Lung (tissue), 12 donors: Measurements from ENCODE around the gene FRS2. TPM values are rescaled to one million over a fixed set of nuclear protein-coding genes. Genes with fewer than 3 reads are reported as not detected.

ENCODE experiments used
- ATAC-seq: fragments of 200-7000 bp; cut with Tn5 transposase; one replicate; pipeline ENCODE4 v1.9.1; 2020; ENCODE audit warnings: moderate number of reproducible peaks; ENCODE audit not compliant: insufficient read depth, low FRiP score
- DNase-seq, 3 donors: peaks; one replicate each; pipeline ENCODE4 v3.0.0-alpha.2; 2013 to 2017
- H3K27ac ChIP-seq, 2 donors: one replicate each; pipeline ENCODE4 v1.5.1; 2013; ENCODE audit warnings: mild to moderate bottlenecking in 2 of 2, moderate library complexity in 2 of 2, control low read depth in 1 of 2, inconsistent platforms in 1 of 2, low read depth in 1 of 2, low read length in 1 of 2
- H3K27me3 ChIP-seq, 3 donors: one replicate each; pipeline ENCODE4 v1.5.1; 2013; ENCODE audit warnings: low read length in 2 of 3; ENCODE audit not compliant: control insufficient read depth in 3 of 3, insufficient read depth in 3 of 3
- H3K36me3 ChIP-seq, 4 donors: one replicate each; pipeline ENCODE4 v1.5.1; 2013; ENCODE audit warnings: low read length in 4 of 4, mild to moderate bottlenecking in 1 of 4, moderate library complexity in 1 of 4; ENCODE audit not compliant: control insufficient read depth in 4 of 4, insufficient read depth in 4 of 4
- H3K4me1 ChIP-seq, 5 donors: one replicate each; pipeline ENCODE4 v1.5.1; 2013; ENCODE audit warnings: low read length in 5 of 5, mild to moderate bottlenecking in 2 of 5, moderate library complexity in 1 of 5; ENCODE audit not compliant: control insufficient read depth in 5 of 5, insufficient read depth in 5 of 5
- H3K4me3 ChIP-seq: one replicate; pipeline ENCODE4 v1.5.1; 2013; ENCODE audit warnings: mild to moderate bottlenecking, control low read depth, moderate library complexity
- H3K9ac ChIP-seq, 2 donors: one replicate each; pipeline ENCODE4 v1.5.1; 2013; ENCODE audit warnings: low read length in 2 of 2, control low read depth in 1 of 2; ENCODE audit not compliant: insufficient read depth in 1 of 2
- H3K9me3 ChIP-seq, 4 donors: one replicate each; pipeline ENCODE4 v1.5.1; 2013; ENCODE audit warnings: low read length in 3 of 4, mild to moderate bottlenecking in 1 of 4, moderate library complexity in 1 of 4; ENCODE audit not compliant: control insufficient read depth in 4 of 4, insufficient read depth in 3 of 4
- CTCF ChIP-seq: IDR thresholded peaks from 2 replicates; pipeline ENCODE4 v1.5.1; 2012; ENCODE audit warnings: mild to moderate bottlenecking; ENCODE audit errors: control extremely low read depth, extremely low read depth
- WGBS, 2 donors: extraction: QIAGEN DNeasy Blood & Tissue Kit; methylation state at CpG; one replicate each; pipeline ENCODE4 v1.1.7; 2013; 5-methylcytosine and 5-hydroxymethylcytosine counted together
- polyA plus RNA-seq, 2 donors: library from polyadenylated mRNA; stranded (reverse); fragments of 200-250 nt; gene quantifications; one replicate each; pipeline ENCODE4 v1.2.1, GENCODE V29; 2013
- total RNA-seq, 2 donors: library from RNA; depleted of rRNA in 1 of 2; stranded (reverse); fragments of >200 nt in 1 of 2; gene quantifications; one replicate each; pipeline ENCODE4 v1.2.1, GENCODE V29; 2014 to 2021
- donor health status: control.
- donor health status: control.
- donor health status: Bipolar disorder and iron deficiency.
- donor health status: healthy.
- donor health status: DM: yes; HTN: yes; CAD: no.

The FRS2 gene
- total and polyA plus RNA-seq, 4 donors, result 4.7 to 66.7 (median 20.1) TPM

DNA sequence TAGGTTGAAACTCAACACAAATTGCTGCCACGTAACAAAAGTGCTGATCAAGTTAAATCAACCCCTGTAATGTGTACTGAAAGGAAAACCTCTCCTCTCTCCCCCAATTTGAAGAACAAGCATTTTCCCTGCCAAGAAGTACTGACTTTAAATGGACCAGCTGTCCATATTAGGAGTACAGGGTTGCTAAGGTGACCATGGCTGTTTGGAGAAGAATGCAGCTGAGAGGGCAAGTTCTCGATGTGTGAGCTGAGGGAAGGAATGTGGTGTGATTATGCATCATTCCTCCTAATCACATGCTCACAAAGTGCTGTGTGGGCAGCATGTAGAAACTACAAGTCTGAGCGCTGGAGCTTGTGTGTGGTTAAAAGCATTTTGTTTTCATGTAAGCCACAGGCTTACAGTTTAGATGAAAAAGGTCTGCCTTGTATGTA is 64.2 kb downstream of the FRS2 start:
- Histone ChIP-seq H3K4me3 (no peak overlapping the region), H3K36me3 (peaks cover 0 to 4% (median 0%) of the 10 kb centered on the region in 4 donors), H3K4me1 (peaks cover 0 to 29% (median 2%) of the 10 kb centered on the region in 5 donors), H3K9me3 (no peaks in the 10 kb centered on the region), H3K9ac (peak overlapping the region in 1 of 2 donors; percentile 81), H3K27ac (peak overlapping the region; percentile 53 to 73), H3K27me3 (no peaks in the 10 kb centered on the region)
- peak; percentile 93 to 99 (median 99) for DNase-seq
- peak; percentile 96 for ATAC-seq
- WGBS, 2 donors, result 27 to 68% methylated on average over 3 of the region's 3 CpGs
- TF ChIP-seq CTCF, result no peak

GRCh38 chr12:69540987-69541386 is 70.8 kb downstream of the FRS2 start:
- Histone ChIP-seq H3K9ac (no peak overlapping the region), H3K9me3 (peaks cover 0 to 7% (median 0%) of the 10 kb centered on the region in 4 donors), H3K4me3 (no peak overlapping the region), H3K27me3 (no peaks in the 10 kb centered on the region), H3K4me1 (peaks cover 0 to 6% (median 0%) of the 10 kb centered on the region in 5 donors), H3K27ac (no peak overlapping the region), H3K36me3 (peaks cover 0 to 6% (median 2%) of the 10 kb centered on the region in 4 donors)
- WGBS, 2 donors, result 84 to 86% methylated on average over 2 of the region's 2 CpGs
- ATAC-seq, result no peak
- DNase-seq, result peak in 1 of 3 donors; percentile 32
- TF ChIP-seq CTCF, result no peak

GRCh38 chr12:69544087-69544486 is 73.9 kb downstream of the FRS2 start:
- Histone ChIP-seq H3K27ac (no peak overlapping the region), H3K27me3 (no peaks in the 10 kb centered on the region), H3K36me3 (peaks cover 0 to 6% (median 2%) of the 10 kb centered on the region in 4 donors), H3K4me3 (no peak overlapping the region), H3K9me3 (peaks cover 0 to 7% (median 0%) of the 10 kb centered on the region in 4 donors), H3K9ac (no peak overlapping the region), H3K4me1 (peaks cover 0 to 1% (median 0%) of the 10 kb centered on the region in 5 donors)
- DNase-seq (no peak), ATAC-seq (no peak)
- no peak for TF ChIP-seq CTCF
- 98 to 100% methylated on average over 1 of the region's 1 CpG for WGBS, 2 donors

GRCh38 chr12:69545081-69545480 is 74.9 kb downstream of the FRS2 start:
- Histone ChIP-seq H3K36me3 (peaks cover 1 to 6% (median 2%) of the 10 kb centered on the region in 4 donors), H3K4me1 (peaks cover 0 to 1% (median 0%) of the 10 kb centered on the region in 5 donors), H3K4me3 (no peak overlapping the region), H3K9ac (no peak overlapping the region), H3K27me3 (no peaks in the 10 kb centered on the region), H3K9me3 (peaks cover 0 to 7% (median 0%) of the 10 kb centered on the region in 4 donors), H3K27ac (no peak overlapping the region)
- TF ChIP-seq CTCF, result no peak
- no peak for ATAC-seq
- WGBS, 2 donors, result 88 to 90% methylated on average over 1 of the region's 1 CpG
- DNase-seq, result no peak
